Thyroid gland (tissue), 4 donors: Measurements from ENCODE around the gene KLF12. TPM values are rescaled to one million over a fixed set of nuclear protein-coding genes. Genes with fewer than 3 reads are reported as not detected.

ENCODE experiments used
- DNase-seq, 2 donors: peaks; one replicate each; pipeline ENCODE4 v3.0.0-alpha.2; 2019
- H3K27ac ChIP-seq, 3 donors: fragments of 200-600 bp; sonication (generic); 1 replicate in 2 of 3; 2 replicates in 1 of 3; pipeline ENCODE4 v1.5.1; 2016 to 2019; ENCODE audit warnings: mild to moderate bottlenecking in 1 of 3, moderate library complexity in 1 of 3
- H3K27me3 ChIP-seq: fragments of 200-600 bp; sonication (generic); one replicate; pipeline ENCODE4 v1.5.1; 2019
- H3K36me3 ChIP-seq, 2 donors: fragments of 200-600 bp; sonication (generic); one replicate each; pipeline ENCODE4 v1.5.1; 2016 to 2019
- H3K4me1 ChIP-seq, 2 donors: fragments of 200-600 bp; sonication (generic); one replicate each; pipeline ENCODE4 v1.5.1; 2017 to 2019
- H3K4me3 ChIP-seq, 3 donors: fragments of 200-600 bp; sonication (generic); replicated peaks in 1 of 3; 1 replicate in 2 of 3; 2 replicates in 1 of 3; pipeline ENCODE4 v1.5.1; 2016; ENCODE audit warnings: mild to moderate bottlenecking in 1 of 3
- H3K9me3 ChIP-seq: fragments of 200-600 bp; sonication (generic); one replicate; pipeline ENCODE4 v1.5.1; 2017
- CTCF ChIP-seq, 6 experiments: fragments of 200-600 bp in 3 of 6; fragments of 450-650 bp in 3 of 6; sonication (generic) in 3 of 6; IDR thresholded peaks; one replicate each; pipeline ENCODE4 v1.5.1; 2016 to 2019; ENCODE audit warnings: antibody characterized with exemption in 6 of 6, mild to moderate bottlenecking in 2 of 6, inconsistent platforms in 1 of 6, moderate library complexity in 1 of 6
- POLR2A ChIP-seq, 2 donors: fragments of 450-650 bp; IDR thresholded peaks; one replicate each; pipeline ENCODE4 v1.6.1; 2017; ENCODE audit warnings: antibody characterized with exemption in 2 of 2, mild to moderate bottlenecking in 2 of 2, moderate library complexity in 1 of 2
- WGBS, 2 donors: methylation state at CpG; one replicate each; pipeline ENCODE4 v1.1.5; 2017; 5-methylcytosine and 5-hydroxymethylcytosine counted together
- intact Hi-C: fragments of 100-400 bp; cut with DNase I; formaldehyde crosslinking; loops from one replicate; pipeline ENCODE4 v1.15.1; 2023
- total RNA-seq, 4 donors: library from RNA; depleted of rRNA; stranded (reverse); fragments of >200 nt; gene quantifications; one replicate each; pipeline ENCODE4 v1.2.3, GENCODE V29; 2016

The KLF12 gene
- total RNA-seq, 4 donors from 2014 or later, result 3.2 to 6.1 (median 5.3) TPM

- H3K4me3 ChIP-seq, result no peak overlapping the region
- H3K4me1 ChIP-seq, result peaks cover 4 to 8% of the 10 kb centered on the region in 2 donors
- TF ChIP-seq CTCF (IDR thresholded peaks at IDR 0.05), result no peak
- no peak for TF ChIP-seq POLR2A (IDR thresholded peaks at IDR 0.05)
- intact Hi-C loops, result no loop called here
- no peak for DNase-seq
- H3K27ac ChIP-seq, result no peak overlapping the region
- 76% methylated on average over 6 of the region's 6 CpGs for WGBS, 2 donors
- H3K27me3 ChIP-seq, result no peaks in the 10 kb centered on the region
- no peaks in the 10 kb centered on the region for H3K36me3 ChIP-seq
- no peaks in the 10 kb centered on the region for H3K9me3 ChIP-seq
These were observed 5.9 kb downstream of the KLF12 start for GRCh38 chr13:74128156-74128767.

- 94 to 98% methylated on average over 4 of the region's 4 CpGs for WGBS, 2 donors
- no peak for DNase-seq
- intact Hi-C loops, result no loop called here
These were observed 15.9 kb downstream of the KLF12 start for GRCh38 chr13:74118328-74118727.

GRCh38 chr13:74117207-74117705 lies 16.9 kb downstream of the KLF12 start:
- intact Hi-C loops, result no loop called here
- H3K4me1 ChIP-seq, result no peaks in the 10 kb centered on the region
- WGBS, 2 donors, result 73 to 98% methylated on average over 2 of the region's 2 CpGs
- no peaks in the 10 kb centered on the region for H3K27me3 ChIP-seq
- no peaks in the 10 kb centered on the region for H3K9me3 ChIP-seq
- no peak overlapping the region for H3K27ac ChIP-seq
- no peak overlapping the region for H3K4me3 ChIP-seq
- no peak for TF ChIP-seq CTCF (IDR thresholded peaks at IDR 0.05)
- TF ChIP-seq POLR2A (IDR thresholded peaks at IDR 0.05), result no peak
- DNase-seq, result no peak
- H3K36me3 ChIP-seq, result no peaks in the 10 kb centered on the region

More at GRCh38 chr13:74118328-74118727, 15.9 kb downstream of the KLF12 start:
- TF ChIP-seq POLR2A (IDR thresholded peaks at IDR 0.05) (no peak), CTCF (IDR thresholded peaks at IDR 0.05) (no peak)
- no peaks in the 10 kb centered on the region for H3K36me3 ChIP-seq
- no peaks in the 10 kb centered on the region for H3K4me1 ChIP-seq
- no peak overlapping the region for H3K27ac ChIP-seq
- H3K9me3 ChIP-seq, result no peaks in the 10 kb centered on the region
- H3K27me3 ChIP-seq, result no peaks in the 10 kb centered on the region
- H3K4me3 ChIP-seq, result no peak overlapping the region

GRCh38 chr13:74115133-74115532 lies 19.1 kb downstream of the KLF12 start:
- no peak overlapping the region for H3K4me3 ChIP-seq
- DNase-seq, result no peak
- H3K9me3 ChIP-seq, result no peaks in the 10 kb centered on the region
- no peaks in the 10 kb centered on the region for H3K36me3 ChIP-seq
- no peaks in the 10 kb centered on the region for H3K27me3 ChIP-seq
- H3K27ac ChIP-seq, result no peak overlapping the region
- 68 to 75% methylated on average over 2 of the region's 2 CpGs for WGBS, 2 donors
- intact Hi-C loops, result no loop called here
- TF ChIP-seq POLR2A (IDR thresholded peaks at IDR 0.05) (no peak), CTCF (IDR thresholded peaks at IDR 0.05) (no peak)
- no peaks in the 10 kb centered on the region for H3K4me1 ChIP-seq

- no peak for TF ChIP-seq CTCF (IDR thresholded peaks at IDR 0.05)
- no peak for TF ChIP-seq POLR2A (IDR thresholded peaks at IDR 0.05)
- intact Hi-C loops, result no loop called here
- no peak overlapping the region for H3K27ac ChIP-seq
These were observed 19.6 kb downstream of the KLF12 start for GRCh38 chr13:74114641-74115040.

More at GRCh38 chr13:74114641-74115040, 19.6 kb downstream of the KLF12 start:
- Histone ChIP-seq H3K27me3 (no peaks in the 10 kb centered on the region), H3K9me3 (no peaks in the 10 kb centered on the region), H3K4me1 (no peaks in the 10 kb centered on the region), H3K36me3 (no peaks in the 10 kb centered on the region), H3K4me3 (no peak overlapping the region)
- WGBS, 2 donors, result 93 to 98% methylated on average over 5 of the region's 5 CpGs
- no peak for DNase-seq
